ENCODE data around the gene NCOA3.

DNA sequence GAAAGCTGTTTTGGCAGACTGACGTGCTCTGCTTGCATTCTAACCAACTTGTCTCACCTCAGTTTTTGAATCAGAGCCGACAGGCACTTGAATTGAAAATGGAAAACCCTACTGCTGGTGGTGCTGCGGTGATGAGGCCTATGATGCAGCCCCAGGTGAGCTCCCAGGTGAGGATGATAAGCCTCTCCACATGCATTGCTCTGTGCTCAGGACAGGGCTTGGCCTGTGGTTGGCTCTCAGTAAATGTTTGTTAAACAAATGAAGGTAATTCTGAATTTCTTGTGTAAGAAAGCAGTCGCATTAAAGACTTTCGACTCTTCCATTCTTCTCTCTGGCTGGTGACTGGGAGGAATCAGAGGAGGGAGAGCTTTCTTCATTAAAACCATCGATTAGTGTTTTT, 147.3 kb downstream of the NCOA3 start:
- TF ChIP-seq, protein P1, sequence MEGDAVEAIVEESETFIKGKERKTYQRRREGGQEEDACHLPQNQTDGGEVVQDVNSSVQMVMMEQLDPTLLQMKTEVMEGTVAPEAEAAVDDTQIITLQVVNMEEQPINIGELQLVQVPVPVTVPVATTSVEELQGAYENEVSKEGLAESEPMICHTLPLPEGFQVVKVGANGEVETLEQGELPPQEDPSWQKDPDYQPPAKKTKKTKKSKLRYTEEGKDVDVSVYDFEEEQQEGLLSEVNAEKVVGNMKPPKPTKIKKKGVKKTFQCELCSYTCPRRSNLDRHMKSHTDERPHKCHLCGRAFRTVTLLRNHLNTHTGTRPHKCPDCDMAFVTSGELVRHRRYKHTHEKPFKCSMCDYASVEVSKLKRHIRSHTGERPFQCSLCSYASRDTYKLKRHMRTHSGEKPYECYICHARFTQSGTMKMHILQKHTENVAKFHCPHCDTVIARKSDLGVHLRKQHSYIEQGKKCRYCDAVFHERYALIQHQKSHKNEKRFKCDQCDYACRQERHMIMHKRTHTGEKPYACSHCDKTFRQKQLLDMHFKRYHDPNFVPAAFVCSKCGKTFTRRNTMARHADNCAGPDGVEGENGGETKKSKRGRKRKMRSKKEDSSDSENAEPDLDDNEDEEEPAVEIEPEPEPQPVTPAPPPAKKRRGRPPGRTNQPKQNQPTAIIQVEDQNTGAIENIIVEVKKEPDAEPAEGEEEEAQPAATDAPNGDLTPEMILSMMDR (conservative IDR thresholded peaks at IDR 0.05; ENCODE audit: low read length): no peak
- TF ChIP-seq EZH2phosphoT487 (IDR thresholded peaks at IDR 0.05; ENCODE audit: borderline replicate concordance): no peak
